NCI-H69 (cell line): Measurements from ENCODE around the gene LINGO4.

ENCODE experiments used
- DNase-seq: peaks from one replicate; lab custom pipeline; 2025; lab: John Stamatoyannopoulos, UW

The LINGO4 gene

DNA sequence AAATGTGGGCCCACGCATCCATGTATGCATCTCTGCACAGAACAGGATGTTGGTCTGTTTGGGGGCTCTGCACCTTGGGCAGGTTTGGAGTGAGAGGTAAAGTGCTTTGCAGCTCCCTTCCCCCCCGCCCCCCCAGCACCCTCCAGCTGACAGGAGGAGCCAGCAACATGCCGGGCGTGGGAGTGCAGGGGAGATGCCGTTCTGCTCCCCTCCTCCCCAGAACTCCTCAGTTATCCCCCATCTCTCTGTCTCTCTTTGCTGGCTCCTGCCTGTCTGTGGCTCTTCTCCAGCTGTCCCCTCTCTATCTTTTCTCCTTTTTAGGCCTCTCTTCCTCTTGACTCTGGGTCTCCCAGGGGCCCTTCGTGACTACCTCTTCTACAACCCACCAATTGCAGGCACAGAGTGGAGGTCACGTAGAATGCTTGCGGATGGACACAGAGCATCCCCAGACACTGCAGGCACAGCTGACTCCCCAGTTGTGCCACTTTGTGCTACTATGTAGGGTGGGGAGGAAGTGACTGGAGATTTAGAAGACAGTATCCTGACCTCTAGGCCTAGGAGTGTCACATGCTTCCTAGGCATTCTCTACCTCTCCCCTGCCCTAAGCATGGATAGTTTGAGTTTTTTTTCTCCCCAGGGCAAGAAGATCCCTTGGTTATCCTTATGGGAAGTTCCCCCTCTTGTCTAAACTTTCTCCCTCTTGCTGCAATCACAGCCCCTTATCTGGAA is 28.1 kb upstream of the LINGO4 start:
- no peak for DNase-seq

DNA sequence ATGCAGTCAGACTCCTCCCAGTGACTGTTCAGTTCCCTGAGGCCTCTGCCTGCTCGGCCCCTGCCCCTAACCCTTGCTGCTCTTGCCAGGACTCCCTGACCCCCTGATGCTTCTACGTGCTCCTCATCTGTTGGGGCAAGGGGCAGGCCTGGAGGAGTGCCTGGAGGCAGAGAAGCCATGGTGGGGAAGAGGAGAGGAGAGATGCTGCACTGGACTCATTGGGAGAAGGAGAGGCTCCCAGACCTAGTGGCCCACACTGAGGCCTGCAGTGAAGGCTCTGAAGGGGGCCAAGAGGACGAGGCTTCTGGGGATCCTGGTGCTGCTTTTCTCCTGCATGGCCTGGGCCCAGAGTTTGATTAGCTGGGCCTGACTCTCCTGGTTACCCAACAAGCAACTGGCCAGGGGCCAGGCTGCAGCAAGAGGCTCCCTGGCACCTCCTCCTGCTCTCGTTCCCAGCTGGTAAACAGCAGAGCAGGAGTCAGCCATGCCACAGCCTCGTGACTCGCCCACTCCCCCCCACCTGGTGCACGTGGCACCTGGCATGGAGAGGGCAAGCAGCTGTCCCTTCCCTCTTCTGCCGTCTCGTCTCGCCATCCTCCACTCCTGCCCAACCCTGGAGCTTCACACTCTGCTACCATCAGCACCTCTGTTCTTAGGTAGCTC is 27.2 kb upstream of the LINGO4 start:
- DNase-seq: peak; percentile 85

DNA sequence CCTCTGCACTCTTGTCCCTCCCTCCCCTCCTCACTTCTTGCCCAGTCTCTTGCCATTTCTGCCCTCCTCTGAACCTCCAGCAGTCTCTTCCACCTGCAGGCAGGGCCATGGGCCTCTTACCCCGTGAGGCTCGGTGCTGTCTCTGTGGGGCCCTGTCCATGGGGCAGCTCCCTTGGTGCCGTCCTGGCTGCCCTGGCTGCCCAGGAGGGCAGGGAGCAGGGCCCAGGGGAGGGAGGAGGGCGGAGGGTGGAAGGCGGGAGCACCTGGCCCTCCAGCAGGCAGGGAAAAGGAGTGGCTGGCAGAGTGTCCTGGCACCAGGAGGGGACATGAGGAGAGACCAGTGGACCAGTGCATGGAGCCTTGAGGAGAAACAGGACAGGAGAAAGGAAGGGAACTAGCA is 26.4 kb upstream of the LINGO4 start, which contains the start of gene RORC:
Gene RORC, minus strand, starts transcription at position 198 of the 400 bp plus-strand sequence. Its CDS starts 38 bp downstream, at position 160.
- peak; percentile 10 for DNase-seq

DNA sequence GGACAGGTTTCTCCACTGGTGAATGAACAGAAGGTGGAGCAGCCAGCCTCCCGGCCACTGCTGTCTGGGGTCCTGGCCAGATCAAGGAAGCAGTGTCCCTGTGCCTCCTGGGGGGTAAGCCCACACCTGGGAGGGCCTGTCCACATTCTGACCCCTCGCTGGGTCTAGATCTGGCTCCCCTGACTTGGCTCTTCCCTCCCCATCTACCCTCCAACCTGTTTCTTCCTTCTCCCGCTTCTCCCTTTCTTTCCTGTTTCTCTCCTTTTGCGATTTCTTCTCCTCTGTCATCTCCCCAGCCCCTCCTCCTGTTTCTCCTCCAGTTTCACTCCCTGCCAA is 26.0 kb upstream of the LINGO4 start:
- no peak for DNase-seq

DNA sequence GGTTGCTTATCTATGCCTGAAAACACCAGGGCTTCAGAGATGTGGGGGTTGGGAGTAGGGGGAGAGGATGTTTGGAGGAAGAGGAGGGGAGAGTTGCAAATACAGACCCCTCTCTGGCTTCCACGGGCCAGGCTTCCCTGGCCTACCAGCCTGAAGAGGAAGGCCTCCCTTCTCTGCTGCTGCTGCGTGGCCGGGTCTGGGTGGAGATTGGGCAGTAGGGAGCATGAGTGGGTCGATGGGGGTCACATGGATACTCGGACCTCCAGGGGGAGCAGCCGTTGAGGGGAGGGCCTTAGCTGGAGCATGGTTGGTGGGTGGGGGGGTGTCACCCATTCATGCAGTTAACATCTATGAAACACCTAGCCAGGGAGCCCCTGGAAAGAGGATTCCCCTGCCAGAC is 24.8 kb upstream of the LINGO4 start:
- no peak for DNase-seq

DNA sequence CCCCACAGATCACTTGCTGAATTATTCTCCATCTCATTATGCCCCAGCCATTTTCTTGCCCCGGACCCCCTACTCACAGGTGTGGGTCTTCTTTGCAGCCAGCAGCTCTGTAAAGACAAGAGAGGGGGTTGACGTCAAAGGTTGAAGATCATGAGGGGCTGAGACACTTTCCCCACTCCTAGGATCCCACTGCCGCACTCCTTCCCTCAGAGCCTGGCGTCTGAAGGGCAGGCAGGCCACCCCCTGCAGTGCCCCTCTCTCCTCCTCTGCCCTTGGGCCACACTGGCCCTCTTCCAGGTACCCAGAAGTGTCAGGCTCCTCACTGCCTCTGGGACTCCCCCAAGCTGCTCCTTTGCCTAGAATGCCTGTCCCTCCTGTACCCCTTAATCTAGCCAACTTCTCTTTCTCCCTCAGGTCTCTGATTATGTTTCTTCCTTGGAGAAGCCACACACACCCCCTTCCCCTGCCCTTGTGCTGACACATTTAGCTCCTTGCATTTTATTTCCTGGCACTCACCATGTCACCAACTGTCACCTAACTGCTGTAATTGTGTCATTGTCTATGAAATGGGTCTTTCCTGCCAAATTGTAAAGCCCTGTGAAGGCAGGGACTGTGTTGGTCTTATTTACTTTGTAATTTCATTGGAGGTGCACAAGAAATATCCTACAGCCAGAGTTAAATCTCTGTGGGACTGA is 24.3 kb upstream of the LINGO4 start:
- peak; percentile 74 for DNase-seq

DNA sequence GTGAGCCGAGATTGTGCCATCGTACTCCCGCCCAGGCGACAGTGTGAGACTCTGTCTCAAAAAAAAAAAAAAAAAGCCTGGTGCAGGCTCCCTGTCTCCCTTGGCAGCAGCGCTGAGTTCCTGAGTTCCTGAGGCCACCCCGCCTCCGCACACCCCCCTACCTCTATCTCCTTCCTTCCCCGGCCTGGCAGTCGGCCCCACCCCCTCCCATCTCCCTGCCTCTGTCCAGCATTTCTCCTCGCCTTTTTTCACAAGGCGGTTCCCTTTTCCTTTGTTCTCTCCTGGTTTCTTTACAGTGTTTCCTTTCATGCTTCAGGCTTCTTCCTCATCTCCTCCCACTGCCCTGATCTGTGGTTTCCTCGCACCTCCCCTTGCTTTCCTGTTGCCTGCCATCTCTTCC is 23.7 kb upstream of the LINGO4 start:
- peak; percentile 80 for DNase-seq

DNA sequence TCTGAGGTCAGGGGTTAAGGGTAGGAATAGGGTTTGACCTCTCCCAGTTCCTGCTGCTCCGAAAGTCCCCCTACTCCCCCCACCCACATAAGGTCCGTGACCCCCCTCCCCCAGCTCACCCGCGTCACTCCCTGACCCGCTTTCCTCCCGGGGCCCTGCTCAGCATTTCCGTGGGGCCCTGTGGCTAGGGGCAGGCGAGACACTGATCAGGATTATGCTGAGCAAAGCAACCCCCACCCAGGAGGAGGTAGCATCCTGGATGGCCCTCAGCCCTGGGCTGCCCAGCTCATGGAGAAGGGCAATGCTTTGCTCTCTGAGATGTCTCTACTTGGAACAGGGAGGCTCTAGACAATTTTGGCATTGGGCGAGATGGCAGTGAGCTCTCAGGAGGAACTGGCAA is 22.6 kb upstream of the LINGO4 start:
- no peak for DNase-seq

DNA sequence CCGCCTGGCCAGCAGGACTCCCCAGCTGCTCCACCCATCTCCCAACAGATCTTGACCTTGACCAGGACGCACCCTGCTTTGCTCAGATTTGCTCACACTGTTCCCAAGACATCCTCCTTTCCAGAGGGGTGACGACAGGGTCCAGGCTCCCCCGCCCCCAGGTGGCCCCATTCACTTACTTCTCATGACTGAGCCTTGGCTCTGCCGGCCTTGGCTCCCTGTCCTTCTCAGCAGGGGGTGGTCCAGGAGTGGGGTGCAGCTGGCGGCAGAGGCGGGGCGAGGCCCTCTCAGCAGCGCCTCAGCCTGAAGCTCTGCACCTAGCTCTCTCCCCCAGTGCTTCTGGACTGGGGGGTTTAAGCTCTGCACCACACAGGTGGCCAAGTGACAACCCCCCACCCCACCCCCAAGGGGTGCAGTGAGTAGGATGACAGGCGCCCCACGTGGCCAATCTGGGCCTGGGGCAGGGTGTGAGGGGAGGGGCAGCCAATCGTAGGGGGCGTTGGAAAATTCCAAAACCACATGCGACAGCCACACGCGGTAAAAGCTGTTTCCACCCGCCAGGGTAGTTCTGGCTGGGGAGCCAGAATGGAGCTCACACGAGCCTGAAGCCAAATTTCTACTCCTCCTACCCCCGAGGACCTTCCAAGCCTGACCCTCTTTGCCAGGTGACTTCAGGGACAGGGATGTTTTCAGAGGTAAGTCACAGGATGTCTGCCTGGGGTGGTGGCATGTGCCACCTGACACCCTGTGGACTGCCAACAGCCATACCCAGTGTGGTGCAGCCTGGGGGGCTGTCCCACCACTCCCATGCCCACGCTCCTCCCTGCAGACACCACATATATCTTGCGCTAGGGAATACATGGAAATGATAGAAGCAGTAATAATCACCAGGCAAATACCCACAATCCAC is 20.8 kb upstream of the LINGO4 start:
- no peak for DNase-seq

DNA sequence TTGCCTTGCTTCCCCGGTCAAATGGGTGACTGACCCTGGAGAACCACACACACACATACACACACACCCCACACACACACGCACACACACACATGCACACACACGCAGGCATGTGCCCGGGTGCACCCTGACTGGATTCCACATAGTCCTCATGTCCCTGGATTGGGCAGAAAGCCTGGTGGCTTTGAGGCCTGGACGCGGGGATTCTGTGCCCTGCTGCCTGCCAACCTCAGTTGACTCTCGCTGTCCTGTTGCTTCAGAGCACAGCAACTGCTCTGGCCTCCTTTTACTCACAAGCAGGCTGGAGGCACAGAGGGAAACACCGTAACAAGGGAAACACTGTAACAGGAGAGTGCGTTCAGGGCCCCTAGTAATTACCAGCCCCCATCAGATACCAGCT is 20.0 kb upstream of the LINGO4 start:
- no peak for DNase-seq

DNA sequence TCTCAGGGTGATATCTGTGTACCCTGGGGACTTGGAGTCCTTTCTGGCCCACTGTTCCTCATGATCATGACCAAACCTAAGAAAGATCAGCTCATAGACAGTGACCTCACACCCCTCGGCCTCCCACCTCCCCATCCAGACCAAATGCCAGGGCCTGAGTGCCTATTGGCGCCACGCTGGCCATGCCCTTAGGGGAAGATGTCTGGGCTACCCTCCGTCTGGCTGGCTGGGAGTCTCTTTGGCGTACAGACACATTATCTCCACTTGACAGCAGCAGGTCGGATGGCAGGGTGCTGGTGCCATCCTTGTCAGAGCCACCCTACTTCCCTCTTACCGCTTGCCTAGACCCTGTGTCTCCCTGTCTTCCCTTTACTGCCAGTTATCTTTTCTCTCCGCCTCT is 18.0 kb upstream of the LINGO4 start:
- DNase-seq: no peak

DNA sequence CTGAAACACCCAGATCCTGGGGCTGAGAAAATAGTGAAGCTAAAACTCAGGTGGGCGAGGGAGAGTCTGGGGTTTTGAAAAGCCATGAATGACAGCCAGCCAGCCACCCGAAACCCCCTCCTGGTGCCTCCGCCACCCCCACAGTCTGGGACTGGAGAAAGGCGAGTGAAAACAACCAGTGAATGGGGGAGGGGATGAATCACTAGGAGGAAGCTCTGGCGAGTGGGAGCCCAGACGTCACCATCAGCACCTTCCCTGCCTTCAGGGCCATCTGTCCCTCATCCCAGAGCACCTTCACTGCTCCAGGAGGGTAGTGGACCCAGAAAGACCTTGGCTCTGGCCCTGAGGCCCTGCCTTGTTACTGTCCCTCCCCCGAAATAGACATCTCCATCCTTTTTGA is 17.2 kb upstream of the LINGO4 start:
- DNase-seq: no peak

DNA sequence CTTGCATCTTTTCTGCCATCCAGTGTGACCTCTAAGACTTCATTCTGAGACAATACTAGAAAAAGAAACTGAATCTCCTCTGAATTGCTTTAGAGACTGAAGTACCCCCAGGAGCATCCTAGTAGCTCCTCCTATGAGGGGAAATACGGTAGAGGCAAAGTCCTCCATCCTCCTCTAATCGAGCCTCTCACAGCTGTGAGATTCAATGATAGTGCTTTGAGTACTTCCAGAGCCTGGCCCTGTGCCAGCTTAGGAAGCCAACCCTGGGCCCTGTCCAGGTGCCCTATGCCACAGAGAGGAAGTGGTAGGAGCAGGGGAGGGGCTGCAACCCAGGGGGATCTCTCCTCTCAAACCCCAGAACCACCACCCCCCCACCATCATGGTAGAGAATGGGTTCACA is 15.7 kb upstream of the LINGO4 start:
- peak; percentile 69 for DNase-seq

DNA sequence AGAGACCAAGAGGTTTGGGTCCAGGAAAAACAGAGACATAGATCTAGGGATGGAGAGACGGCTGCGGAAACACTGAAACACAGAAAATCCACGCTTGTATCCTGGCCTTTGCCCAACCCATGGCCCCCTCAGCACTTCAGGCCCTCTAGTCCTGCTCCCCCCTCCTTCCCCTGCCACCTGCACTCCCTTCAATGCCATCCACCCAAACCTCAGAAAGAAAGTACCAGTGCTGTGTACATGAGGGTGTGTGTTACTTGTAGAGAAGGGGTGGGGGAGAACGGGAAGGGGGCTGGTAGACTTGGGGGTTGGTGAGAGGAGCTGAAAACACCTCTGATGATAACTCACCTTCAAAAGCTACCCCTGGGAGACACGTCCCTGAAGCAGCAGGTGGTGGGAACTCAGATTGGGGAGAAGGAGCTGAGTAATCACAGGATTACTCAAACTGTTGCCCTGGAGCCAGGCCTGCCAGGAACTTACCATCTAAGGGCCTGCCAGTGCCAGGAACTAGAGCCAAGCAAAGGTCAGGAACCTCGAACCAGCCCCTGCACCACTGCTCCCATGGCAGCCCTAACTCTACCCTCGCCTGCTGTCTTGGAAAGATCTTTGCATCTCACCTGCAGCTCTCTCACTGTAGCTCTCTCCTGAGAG is 14.9 kb upstream of the LINGO4 start:
- no peak for DNase-seq

DNA sequence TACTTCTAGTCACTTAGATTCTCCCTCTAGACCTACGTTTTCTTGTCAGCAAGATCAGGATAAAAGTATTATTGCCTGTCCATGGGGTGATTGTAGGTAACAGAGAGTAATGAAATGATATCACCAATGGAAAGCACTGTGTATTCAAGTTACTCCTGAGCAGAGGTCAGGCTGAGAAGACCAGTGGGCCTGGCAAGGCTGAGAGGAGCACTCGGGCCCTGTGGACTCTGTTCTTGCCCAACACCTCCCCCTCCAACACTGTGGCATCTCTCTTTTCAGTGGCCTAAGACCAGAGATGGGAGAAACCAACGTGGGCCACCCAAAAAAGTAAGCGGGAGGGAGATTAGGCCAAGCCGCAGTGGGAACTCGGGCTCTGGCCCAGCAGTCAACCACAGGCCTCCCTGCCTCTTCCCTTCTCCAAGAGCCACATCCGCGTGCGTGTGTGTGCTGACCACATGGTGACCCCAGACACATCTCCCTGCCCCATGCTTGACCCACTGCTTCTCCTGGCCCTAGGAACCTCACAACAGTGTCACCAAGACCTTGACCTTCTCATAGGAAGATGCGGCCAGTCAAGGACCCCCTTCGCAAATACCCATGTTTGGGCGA is 14.1 kb upstream of the LINGO4 start:
- no peak for DNase-seq

DNA sequence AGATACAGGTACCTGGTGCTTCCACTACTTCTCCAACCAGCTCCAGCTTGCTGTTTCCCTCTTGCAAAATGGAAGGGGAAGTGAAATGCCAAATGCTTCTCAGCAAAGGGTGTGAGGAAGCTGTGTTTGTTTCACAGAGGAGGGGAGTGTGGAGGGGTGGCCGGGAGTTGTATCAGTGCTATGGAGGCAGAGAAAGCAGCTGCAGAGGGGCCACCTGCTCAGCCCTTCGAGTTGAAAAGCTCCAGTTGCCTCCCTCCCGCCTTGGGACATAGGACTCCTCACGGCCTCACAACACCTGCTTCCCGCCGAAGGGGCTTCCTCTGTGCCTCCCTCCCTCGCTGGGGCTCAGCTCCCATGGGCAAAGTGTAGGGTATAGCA is 12.1 kb upstream of the LINGO4 start:
- DNase-seq: no peak

DNA sequence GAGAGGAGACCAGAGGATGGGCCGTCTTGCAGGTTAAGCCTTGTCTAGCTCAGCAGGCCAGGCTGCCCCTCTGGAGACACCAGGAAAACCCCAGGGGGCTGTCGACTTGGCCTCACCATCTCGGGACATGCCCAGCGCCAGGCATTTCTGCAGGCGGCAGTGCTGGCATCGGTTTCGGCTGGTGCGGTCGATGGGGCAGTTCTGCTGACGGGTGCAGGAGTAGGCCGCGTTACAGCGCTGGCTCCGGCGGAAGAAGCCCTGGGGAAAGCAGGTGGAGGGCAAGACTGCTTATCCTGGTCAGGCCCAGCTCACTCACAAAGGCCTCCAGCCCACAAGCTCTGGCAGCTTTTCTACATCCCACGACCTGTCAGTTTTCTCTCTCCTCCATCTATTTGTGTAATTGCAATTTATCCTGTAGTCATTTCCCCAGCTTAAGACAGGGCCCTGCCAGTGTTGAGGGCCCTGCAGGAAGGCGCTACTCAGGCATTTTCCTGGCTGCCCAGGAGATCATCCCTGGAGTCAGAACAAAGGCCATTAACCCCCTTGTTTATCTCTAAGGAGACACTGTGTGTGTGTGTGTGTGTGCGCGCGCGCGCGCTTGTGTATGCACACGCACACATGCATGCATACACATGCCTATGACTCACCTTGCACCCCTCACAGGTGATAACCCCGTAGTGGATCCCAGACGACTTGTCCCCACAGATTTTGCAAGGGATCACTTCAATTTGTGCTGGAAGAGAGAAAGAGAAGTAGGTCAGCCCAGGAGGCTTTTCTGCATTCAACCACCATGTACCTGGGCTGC is 11.5 kb upstream of the LINGO4 start:
- peak; percentile 11 for DNase-seq

DNA sequence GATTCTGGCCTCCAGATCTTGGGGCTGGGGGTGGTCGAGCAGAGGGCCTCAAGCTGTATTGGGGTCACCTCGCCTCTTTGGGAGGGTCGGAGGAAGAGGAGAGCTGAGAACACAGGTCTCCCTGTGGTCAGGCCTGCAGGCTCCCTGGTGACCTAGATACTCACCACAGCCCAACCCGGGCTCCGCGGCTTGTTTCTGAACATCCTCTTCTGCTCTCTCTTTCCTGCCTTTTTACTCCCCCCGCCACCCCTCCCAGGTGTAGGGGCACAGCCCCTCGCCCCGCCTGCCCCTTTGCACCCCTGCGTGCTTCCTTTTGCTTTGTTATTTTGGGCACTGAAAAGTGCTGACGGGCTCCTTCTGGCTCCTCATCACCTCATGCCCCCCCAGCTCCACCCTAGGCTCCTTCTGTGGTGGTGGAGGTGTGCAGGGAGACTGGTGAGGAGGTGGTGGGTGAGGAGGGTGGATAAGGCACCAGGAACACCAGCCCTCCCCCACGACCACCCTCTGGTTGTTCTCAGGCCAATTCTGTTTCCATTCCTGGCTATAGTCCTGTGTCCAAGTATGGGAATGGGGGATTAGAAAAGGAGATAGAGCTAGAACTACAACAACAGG is 10.6 kb upstream of the LINGO4 start:
- no peak for DNase-seq

DNA sequence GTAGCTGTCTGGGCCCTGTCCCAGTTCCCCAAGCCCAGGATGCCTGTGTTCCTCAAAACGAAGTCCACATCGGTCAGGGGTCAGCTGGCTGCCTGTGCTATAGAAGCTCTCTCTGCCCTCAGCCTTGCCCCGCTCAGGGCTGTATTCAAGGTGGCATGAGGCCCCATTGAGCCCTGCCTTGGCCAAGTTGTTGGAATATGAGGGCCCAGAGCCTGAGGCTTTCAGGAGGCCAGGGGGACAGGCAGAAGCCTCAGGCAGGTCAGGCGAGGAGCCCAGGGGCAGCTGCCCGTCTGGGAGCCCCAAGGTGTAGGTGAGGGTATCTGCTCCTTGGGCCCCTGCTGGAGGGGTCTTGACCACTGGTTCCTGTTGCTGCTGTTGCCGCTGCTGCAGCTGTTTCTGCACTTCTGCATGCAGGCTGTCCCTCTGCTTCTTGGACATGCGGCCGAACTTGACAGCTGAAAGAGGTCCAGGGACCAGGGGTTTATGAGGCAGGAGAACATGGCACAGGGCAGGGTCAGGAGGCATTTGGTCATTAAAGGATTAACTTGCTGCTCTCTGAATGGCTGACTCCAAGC is 9.8 kb upstream of the LINGO4 start:
- no peak for DNase-seq

DNA sequence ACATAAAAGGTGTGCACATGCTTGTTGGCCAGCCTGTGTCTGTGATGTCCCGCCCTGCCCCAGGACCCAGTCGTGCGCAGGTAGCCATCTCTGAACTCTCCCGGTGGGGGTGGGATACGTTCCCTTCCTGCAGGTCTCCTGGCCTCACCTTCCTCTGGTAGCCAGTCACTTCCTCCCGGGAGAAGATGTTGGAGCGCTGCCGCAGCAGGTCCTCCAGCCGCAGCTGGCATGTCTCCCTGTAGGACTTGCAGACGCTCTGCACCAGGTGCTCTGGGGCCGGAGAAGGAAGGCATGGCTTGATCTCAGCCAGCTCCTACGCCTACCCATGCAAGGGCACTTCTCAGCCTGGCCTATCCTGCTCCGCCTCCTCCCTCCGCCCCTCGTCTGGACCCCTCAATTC is 9.2 kb upstream of the LINGO4 start:
- no peak for DNase-seq
